Mesothelial cell of epicardium (in vitro differentiated cells): ENCODE results near the gene RAP1GDS1. TPM values are rescaled to one million over a fixed set of nuclear protein-coding genes. Genes with fewer than 3 reads are reported as not detected.

Experiments used
- DNase-seq, 2 experiments: peaks; one replicate each; pipeline ENCODE4 v3.0.0; 2021; ENCODE audit warnings: low spot score in 2 of 2; ENCODE audit not compliant: unreplicated experiment in 2 of 2
- H3K27ac Mint-ChIP-seq: 2 replicates; pipeline ENCODE4 v1.8.0; 2021; ENCODE audit warnings: mixed read lengths
- H3K27me3 Mint-ChIP-seq: 2 replicates; pipeline ENCODE4 v1.8.0; 2021; ENCODE audit warnings: low read depth, mixed read lengths
- H3K36me3 Mint-ChIP-seq: 2 replicates; pipeline ENCODE4 v1.8.0; 2021; ENCODE audit warnings: mixed read lengths
- H3K4me1 Mint-ChIP-seq: 2 replicates; pipeline ENCODE4 v1.8.0; 2021; ENCODE audit warnings: mixed read lengths
- H3K4me3 Mint-ChIP-seq: 2 replicates; pipeline ENCODE4 v1.8.0; 2021; ENCODE audit warnings: mild to moderate bottlenecking, moderate library complexity, mixed read lengths
- H3K9me3 Mint-ChIP-seq: 2 replicates; pipeline ENCODE4 v1.8.0; 2021; ENCODE audit warnings: mixed read lengths
- CTCF ChIP-seq: fragments of 200-600 bp; sonication (generic); IDR thresholded peaks from one replicate; pipeline ENCODE4 v1.5.0; 2021; ENCODE audit warnings: antibody characterized with exemption; ENCODE audit not compliant: unreplicated experiment
- total RNA-seq: library from RNA; stranded (reverse); gene quantifications from 3 replicates; pipeline ENCODE4 v1.2.1, GENCODE V29; 2021

Gene RAP1GDS1
- total RNA-seq, 1 donor from 2014 or later: 22.7 TPM

- Mint-ChIP-seq H3K27ac (no peak overlapping the region), H3K9me3 (no peaks in the 10 kb centered on the region), H3K4me1 (no peaks in the 10 kb centered on the region), H3K36me3 (no peaks in the 10 kb centered on the region), H3K27me3 (peaks cover 9% of the 10 kb centered on the region), H3K4me3 (no peak overlapping the region)
- no peak for DNase-seq
- TF ChIP-seq CTCF: no peak
These were observed 24.0 kb upstream of the RAP1GDS1 start for GRCh38 chr4:98237204-98237603.

GRCh38 chr4:98242063-98242462 is 19.1 kb upstream of the RAP1GDS1 start:
- Mint-ChIP-seq H3K27ac (no peak overlapping the region), H3K4me3 (no peak overlapping the region), H3K9me3 (no peaks in the 10 kb centered on the region), H3K27me3 (peaks cover 14% of the 10 kb centered on the region), H3K36me3 (no peaks in the 10 kb centered on the region), H3K4me1 (no peaks in the 10 kb centered on the region)
- TF ChIP-seq CTCF: no peak
- DNase-seq: no peak

- no peak overlapping the region for H3K4me3 Mint-ChIP-seq
- no peaks in the 10 kb centered on the region for H3K4me1 Mint-ChIP-seq
- TF ChIP-seq CTCF: no peak
- H3K9me3 Mint-ChIP-seq: no peaks in the 10 kb centered on the region
- no peaks in the 10 kb centered on the region for H3K36me3 Mint-ChIP-seq
- no peak for DNase-seq
- no peak overlapping the region for H3K27ac Mint-ChIP-seq
- H3K27me3 Mint-ChIP-seq: peaks cover 13% of the 10 kb centered on the region
These were observed 18.6 kb upstream of the RAP1GDS1 start for GRCh38 chr4:98242538-98242937.

- TF ChIP-seq CTCF: no peak
- no peaks in the 10 kb centered on the region for H3K4me1 Mint-ChIP-seq
- no peak overlapping the region for H3K4me3 Mint-ChIP-seq
- no peaks in the 10 kb centered on the region for H3K9me3 Mint-ChIP-seq
- no peak for DNase-seq
- no peak overlapping the region for H3K27ac Mint-ChIP-seq
- H3K36me3 Mint-ChIP-seq: no peaks in the 10 kb centered on the region
- peaks cover 6% of the 10 kb centered on the region for H3K27me3 Mint-ChIP-seq
These were observed 16.0 kb upstream of the RAP1GDS1 start for GRCh38 chr4:98245226-98245625.

GRCh38 chr4:98248934-98249333 is 12.2 kb upstream of the RAP1GDS1 start:
- TF ChIP-seq CTCF: no peak

GRCh38 chr4:98249831-98250230 is 11.4 kb upstream of the RAP1GDS1 start:
- Mint-ChIP-seq H3K4me1 (no peaks in the 10 kb centered on the region), H3K4me3 (no peak overlapping the region), H3K27ac (no peak overlapping the region), H3K27me3 (peaks cover 1% of the 10 kb centered on the region), H3K9me3 (peaks cover 7% of the 10 kb centered on the region), H3K36me3 (no peaks in the 10 kb centered on the region)
- no peak for TF ChIP-seq CTCF
- no peak for DNase-seq

More at GRCh38 chr4:98248934-98249333, 12.2 kb upstream of the RAP1GDS1 start:
- no peak overlapping the region for H3K4me3 Mint-ChIP-seq
- DNase-seq: no peak
- no peak overlapping the region for H3K27ac Mint-ChIP-seq
- peaks cover 7% of the 10 kb centered on the region for H3K9me3 Mint-ChIP-seq
- peaks cover 5% of the 10 kb centered on the region for H3K27me3 Mint-ChIP-seq
- no peaks in the 10 kb centered on the region for H3K4me1 Mint-ChIP-seq
- H3K36me3 Mint-ChIP-seq: no peaks in the 10 kb centered on the region
